ENCODE results near the gene RADIL.

DNA sequence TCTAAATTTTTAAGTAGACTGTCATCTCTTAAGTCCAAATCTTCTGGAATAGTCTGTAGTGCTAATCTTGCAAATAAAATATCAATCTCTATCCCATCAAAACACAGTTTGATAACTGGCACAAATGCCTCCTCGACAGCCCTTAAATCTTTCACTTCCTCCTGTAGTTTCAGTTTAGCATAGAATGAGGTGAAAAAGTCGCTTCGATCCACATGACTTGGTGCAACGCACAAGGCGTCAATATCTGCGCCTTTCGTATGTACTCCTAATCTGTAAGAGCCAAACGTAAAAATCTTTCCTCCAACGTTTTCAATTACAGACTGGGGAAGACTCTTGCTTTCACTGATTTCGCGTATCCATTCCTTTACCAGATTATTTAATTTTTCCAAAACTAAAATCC lies 22.3 kb downstream of the RADIL start:
- no peak for TF ChIP-seq EZH2 (IDR thresholded peaks at IDR 0.05; ENCODE audit: borderline replicate concordance, low read depth, low read length, poor library complexity, severe bottlenecking)
- TF ChIP-seq, protein P1, sequence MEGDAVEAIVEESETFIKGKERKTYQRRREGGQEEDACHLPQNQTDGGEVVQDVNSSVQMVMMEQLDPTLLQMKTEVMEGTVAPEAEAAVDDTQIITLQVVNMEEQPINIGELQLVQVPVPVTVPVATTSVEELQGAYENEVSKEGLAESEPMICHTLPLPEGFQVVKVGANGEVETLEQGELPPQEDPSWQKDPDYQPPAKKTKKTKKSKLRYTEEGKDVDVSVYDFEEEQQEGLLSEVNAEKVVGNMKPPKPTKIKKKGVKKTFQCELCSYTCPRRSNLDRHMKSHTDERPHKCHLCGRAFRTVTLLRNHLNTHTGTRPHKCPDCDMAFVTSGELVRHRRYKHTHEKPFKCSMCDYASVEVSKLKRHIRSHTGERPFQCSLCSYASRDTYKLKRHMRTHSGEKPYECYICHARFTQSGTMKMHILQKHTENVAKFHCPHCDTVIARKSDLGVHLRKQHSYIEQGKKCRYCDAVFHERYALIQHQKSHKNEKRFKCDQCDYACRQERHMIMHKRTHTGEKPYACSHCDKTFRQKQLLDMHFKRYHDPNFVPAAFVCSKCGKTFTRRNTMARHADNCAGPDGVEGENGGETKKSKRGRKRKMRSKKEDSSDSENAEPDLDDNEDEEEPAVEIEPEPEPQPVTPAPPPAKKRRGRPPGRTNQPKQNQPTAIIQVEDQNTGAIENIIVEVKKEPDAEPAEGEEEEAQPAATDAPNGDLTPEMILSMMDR (conservative IDR thresholded peaks at IDR 0.05; ENCODE audit: low read depth, low read length): no peak
